Tibial nerve (tissue), 4 donors: Measurements from ENCODE around the gene TTC21B. TPM values are rescaled to one million over a fixed set of nuclear protein-coding genes. Genes with fewer than 3 reads are reported as not detected.

ENCODE experiments used
- DNase-seq, 2 donors: peaks; one replicate each; pipeline ENCODE4 v3.0.0-alpha.2; 2019; ENCODE audit warnings: low spot score in 2 of 2
- H3K27ac ChIP-seq, 4 donors: fragments of 200-600 bp; sonication (generic) in 3 of 4; one replicate each; pipeline ENCODE4 v1.5.1; 2017 to 2019; ENCODE audit warnings: mild to moderate bottlenecking in 1 of 4
- H3K27me3 ChIP-seq, 2 donors: fragments of 200-600 bp; sonication (generic) in 1 of 2; one replicate each; pipeline versions ENCODE4 v1.5.1 to v1.6.0; 2017 to 2019
- H3K36me3 ChIP-seq, 3 donors: fragments of 200-600 bp; sonication (generic); one replicate each; pipeline ENCODE4 v1.5.1; 2018 to 2019
- H3K4me1 ChIP-seq, 4 donors: fragments of 200-600 bp; sonication (generic) in 3 of 4; one replicate each; pipeline ENCODE4 v1.5.1; 2017 to 2019
- H3K4me3 ChIP-seq, 4 donors: fragments of 200-600 bp; sonication (generic) in 3 of 4; one replicate each; pipeline ENCODE4 v1.5.1; 2017 to 2019; ENCODE audit warnings: mild to moderate bottlenecking in 1 of 4, moderate library complexity in 1 of 4
- H3K9me3 ChIP-seq, 4 donors: fragments of 200-600 bp; sonication (generic) in 3 of 4; one replicate each; pipeline ENCODE4 v1.5.1; 2017 to 2019
- EP300 ChIP-seq, 2 donors: sonication (generic); formaldehyde crosslinking; IDR thresholded peaks; one replicate each; pipeline ENCODE4 v1.6.1; 2017; ENCODE audit warnings: antibody characterized with exemption in 2 of 2, mild to moderate bottlenecking in 1 of 2
- POLR2A ChIP-seq, 2 donors: fragments of 450-650 bp; IDR thresholded peaks; one replicate each; pipeline ENCODE4 v1.6.1; 2017; ENCODE audit warnings: antibody characterized with exemption in 2 of 2, mild to moderate bottlenecking in 2 of 2, moderate library complexity in 2 of 2
- WGBS, 2 donors: methylation state at CpG; one replicate each; pipeline ENCODE4 v1.1.5; 2018; 5-methylcytosine and 5-hydroxymethylcytosine counted together
- total RNA-seq, 4 donors: library from RNA; depleted of rRNA; stranded (reverse); fragments of >200 nt; gene quantifications; one replicate each; pipeline ENCODE4 v1.1.0, GENCODE V29; 2016
- TF ChIP-seq, protein P1 (sequence below), 5 experiments: fragments of 200-600 bp in 3 of 5; fragments of 450-650 bp in 2 of 5; sonication (generic) in 3 of 5; IDR thresholded peaks; one replicate each; pipeline ENCODE4 v1.5.1; 2016 to 2019; ENCODE audit warnings: antibody characterized with exemption in 5 of 5, mild to moderate bottlenecking in 3 of 5, moderate library complexity in 2 of 5

TTC21B gene
- total RNA-seq, 4 donors from 2014 or later = 39.6 to 58.8 (median 55.9) TPM

DNA sequence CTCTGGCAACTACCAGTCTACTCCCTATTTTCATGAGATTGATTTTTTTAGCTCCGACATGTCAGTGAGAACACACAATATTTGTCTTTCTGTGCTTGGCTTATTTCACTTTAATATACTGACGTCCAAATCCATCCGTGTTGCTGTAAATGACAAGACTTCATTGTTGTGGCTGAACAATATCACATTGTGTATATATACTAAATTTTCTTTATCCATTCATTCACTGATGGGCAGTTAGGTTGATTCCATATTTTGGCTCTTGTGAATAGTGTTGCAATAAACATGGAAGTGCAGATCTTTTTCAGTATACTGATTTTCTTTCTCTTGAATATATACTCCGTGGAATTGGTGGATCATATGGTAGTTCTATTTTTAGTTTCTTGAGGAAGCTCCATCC lies 5.8 kb upstream of the TTC21B start:
- H3K27ac ChIP-seq = no peak overlapping the region
- H3K36me3 ChIP-seq = no peaks in the 10 kb centered on the region
- H3K27me3 ChIP-seq = no peaks in the 10 kb centered on the region
- TF ChIP-seq POLR2A (IDR thresholded peaks at IDR 0.05) = no peak
- no peak for TF ChIP-seq EP300 (IDR thresholded peaks at IDR 0.05)
- TF ChIP-seq, protein P1, sequence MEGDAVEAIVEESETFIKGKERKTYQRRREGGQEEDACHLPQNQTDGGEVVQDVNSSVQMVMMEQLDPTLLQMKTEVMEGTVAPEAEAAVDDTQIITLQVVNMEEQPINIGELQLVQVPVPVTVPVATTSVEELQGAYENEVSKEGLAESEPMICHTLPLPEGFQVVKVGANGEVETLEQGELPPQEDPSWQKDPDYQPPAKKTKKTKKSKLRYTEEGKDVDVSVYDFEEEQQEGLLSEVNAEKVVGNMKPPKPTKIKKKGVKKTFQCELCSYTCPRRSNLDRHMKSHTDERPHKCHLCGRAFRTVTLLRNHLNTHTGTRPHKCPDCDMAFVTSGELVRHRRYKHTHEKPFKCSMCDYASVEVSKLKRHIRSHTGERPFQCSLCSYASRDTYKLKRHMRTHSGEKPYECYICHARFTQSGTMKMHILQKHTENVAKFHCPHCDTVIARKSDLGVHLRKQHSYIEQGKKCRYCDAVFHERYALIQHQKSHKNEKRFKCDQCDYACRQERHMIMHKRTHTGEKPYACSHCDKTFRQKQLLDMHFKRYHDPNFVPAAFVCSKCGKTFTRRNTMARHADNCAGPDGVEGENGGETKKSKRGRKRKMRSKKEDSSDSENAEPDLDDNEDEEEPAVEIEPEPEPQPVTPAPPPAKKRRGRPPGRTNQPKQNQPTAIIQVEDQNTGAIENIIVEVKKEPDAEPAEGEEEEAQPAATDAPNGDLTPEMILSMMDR (IDR thresholded peaks at IDR 0.05) = no peak
- no peaks in the 10 kb centered on the region for H3K9me3 ChIP-seq
- WGBS, 2 donors = 42 to 43% methylated on average over 4 of the region's 4 CpGs
- peaks cover 0 to 14% (median 3%) of the 10 kb centered on the region in 4 donors for H3K4me1 ChIP-seq
- no peak for DNase-seq
- H3K4me3 ChIP-seq = no peak overlapping the region

DNA sequence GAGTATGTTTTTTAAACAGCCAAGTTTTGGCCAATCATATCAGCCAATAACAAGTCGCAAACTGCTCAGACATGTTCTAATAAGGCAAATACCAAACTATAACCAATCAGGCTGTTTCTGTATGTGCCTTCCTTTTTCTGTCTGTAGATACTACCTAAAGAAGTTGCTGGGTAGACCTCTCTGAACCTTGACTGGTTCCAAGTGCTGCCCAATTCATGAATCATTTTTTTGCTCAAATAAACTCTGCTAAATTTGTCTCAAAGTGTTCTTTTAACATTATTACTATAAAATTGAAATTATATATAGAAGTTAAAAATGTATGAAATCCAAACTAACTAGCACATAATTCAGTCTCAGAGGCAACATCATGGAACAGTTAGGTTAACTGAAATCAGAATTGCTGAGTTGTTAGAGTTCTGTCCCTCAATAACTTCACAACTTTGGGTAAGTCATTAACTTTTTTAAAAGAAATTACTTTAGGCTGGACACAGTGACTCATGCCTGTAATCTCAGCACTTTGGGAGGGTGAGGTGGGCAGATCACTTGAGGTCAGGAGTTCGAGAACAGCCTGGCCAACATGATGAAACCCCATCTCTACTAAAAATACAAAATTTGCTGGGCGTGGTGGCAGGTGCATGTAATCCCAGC lies 4.9 kb upstream of the TTC21B start:
- no peaks in the 10 kb centered on the region for H3K9me3 ChIP-seq
- H3K4me1 ChIP-seq = peaks cover 0 to 16% (median 4%) of the 10 kb centered on the region in 4 donors
- H3K27me3 ChIP-seq = no peaks in the 10 kb centered on the region
- WGBS, 2 donors = 92 to 97% methylated on average over 3 of the region's 3 CpGs
- no peaks in the 10 kb centered on the region for H3K36me3 ChIP-seq
- TF ChIP-seq EP300 (IDR thresholded peaks at IDR 0.05) (no peak), POLR2A (IDR thresholded peaks at IDR 0.05) (no peak)
- TF ChIP-seq, protein P1 (IDR thresholded peaks at IDR 0.05) = no peak
- H3K27ac ChIP-seq = no peak overlapping the region
- no peak for DNase-seq
- H3K4me3 ChIP-seq = no peak overlapping the region

DNA sequence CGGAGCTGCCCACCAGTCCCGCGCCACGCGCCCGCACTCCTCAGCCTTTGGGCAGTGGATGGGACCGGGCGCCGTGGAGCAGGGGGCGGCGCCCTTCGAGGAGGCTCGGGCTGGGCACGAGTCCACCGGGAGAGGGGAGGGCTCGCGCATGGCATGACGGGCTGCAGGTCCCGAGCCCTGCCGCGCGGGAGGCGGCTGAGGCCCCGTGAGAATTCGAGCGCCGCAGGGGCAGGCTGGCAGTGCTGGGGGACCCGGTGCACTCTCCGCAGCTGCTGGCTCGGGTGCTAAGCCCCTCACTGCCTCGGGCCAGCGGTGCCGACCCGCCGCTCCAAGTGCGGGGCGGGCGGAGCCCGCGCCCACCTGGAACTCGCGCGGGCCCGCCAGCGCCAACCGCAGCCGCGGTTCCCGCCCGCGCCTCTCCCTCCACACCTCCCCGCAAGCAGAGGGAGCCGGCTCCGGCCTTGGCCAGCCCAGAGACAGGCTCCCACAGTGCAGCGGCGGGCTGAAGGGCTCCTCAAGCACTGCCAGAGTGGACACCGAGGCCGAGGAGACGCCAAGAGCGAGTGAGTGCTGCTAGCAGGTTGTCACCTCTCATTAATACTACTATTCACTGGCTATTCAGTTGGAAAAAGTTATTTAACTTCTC lies 3.6 kb upstream of the TTC21B start:
- Histone ChIP-seq H3K4me1 (peaks cover 0 to 25% (median 9%) of the 10 kb centered on the region in 4 donors), H3K27ac (no peak overlapping the region), H3K27me3 (no peaks in the 10 kb centered on the region), H3K9me3 (no peaks in the 10 kb centered on the region), H3K36me3 (no peaks in the 10 kb centered on the region), H3K4me3 (no peak overlapping the region)
- WGBS, 2 donors = 92 to 95% methylated on average over 31 to 43 of the region's 60 CpGs
- DNase-seq = no peak
- TF ChIP-seq POLR2A (IDR thresholded peaks at IDR 0.05) = no peak
- TF ChIP-seq EP300 (IDR thresholded peaks at IDR 0.05) = no peak
- TF ChIP-seq, protein P1 (IDR thresholded peaks at IDR 0.05) = no peak

DNA sequence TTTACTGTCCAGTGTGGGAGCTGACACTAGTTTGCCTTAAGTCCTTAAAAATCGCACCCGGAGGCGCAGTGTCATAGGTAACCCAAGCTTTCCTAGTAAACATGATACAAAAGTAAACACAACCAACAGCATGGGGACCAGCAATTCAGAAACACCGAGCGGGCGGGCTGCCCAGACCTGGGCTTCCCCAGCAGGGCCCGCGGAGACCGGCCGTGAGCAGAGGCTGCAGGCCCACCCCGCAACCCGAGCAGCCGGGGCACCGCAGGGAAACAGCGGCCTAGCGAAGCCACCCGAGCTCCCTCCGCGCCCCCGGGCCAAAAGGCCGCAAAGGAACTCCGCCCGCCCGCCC lies 296 bp downstream of the TTC21B start:
- H3K27ac ChIP-seq = peak overlapping the region; percentile 64 to 93 (median 90)
- H3K4me1 ChIP-seq = peaks cover 0 to 50% (median 15%) of the 10 kb centered on the region in 4 donors
- TF ChIP-seq, protein P1 (IDR thresholded peaks at IDR 0.05) = no peak
- TF ChIP-seq EP300 (IDR thresholded peaks at IDR 0.05) (no peak), POLR2A (IDR thresholded peaks at IDR 0.05) (no peak)
- DNase-seq = no peak
- H3K4me3 ChIP-seq = peak overlapping the region; percentile 57 to 88 (median 87)
- WGBS, 2 donors = 0% methylated on average over 12 to 22 of the region's 24 CpGs
- no peaks in the 10 kb centered on the region for H3K9me3 ChIP-seq
- H3K27me3 ChIP-seq = no peaks in the 10 kb centered on the region
- peaks cover 0 to 6% (median 0%) of the 10 kb centered on the region in 3 donors for H3K36me3 ChIP-seq

DNA sequence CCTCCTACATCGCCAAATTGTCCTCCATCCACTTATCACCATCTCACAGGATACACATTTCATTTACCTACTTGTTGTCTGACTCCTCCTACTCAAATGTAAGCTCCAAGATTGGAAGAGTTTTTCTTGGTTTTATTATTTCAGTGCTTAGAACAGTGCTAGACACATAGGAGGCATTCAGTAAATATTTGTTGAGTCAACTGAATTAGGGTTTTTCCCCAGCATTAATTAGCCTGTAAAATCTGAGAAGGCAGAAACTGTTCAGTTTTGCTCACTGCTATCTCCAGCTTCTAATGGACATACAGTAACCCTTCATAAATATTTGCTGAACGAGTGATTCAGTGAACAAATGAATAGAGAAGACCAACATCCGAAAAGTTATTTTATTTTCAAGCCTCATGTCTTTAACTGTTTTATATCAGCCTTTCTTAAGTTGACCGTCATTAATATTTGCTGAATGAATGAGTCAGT lies 800 bp downstream of the TTC21B start:
- peaks cover 0 to 50% (median 15%) of the 10 kb centered on the region in 4 donors for H3K4me1 ChIP-seq
- peaks cover 0 to 10% (median 0%) of the 10 kb centered on the region in 3 donors for H3K36me3 ChIP-seq
- no peaks in the 10 kb centered on the region for H3K9me3 ChIP-seq
- peak overlapping the region in 3 of 4 donors; percentile 89 to 93 (median 91) for H3K27ac ChIP-seq
- H3K27me3 ChIP-seq = no peaks in the 10 kb centered on the region
- DNase-seq = no peak
- H3K4me3 ChIP-seq = peak overlapping the region; percentile 57 to 88 (median 87)
- 11 to 19% methylated on average over 4 of the region's 4 CpGs for WGBS, 2 donors
- TF ChIP-seq POLR2A (IDR thresholded peaks at IDR 0.05) (no peak), EP300 (IDR thresholded peaks at IDR 0.05) (no peak)
- TF ChIP-seq, protein P1 (IDR thresholded peaks at IDR 0.05) = no peak
